GM19467 (cell line): Measurements from ENCODE around the gene ITGA7.

Source experiments
- ATAC-seq: cut with Tn5 transposase; IDR thresholded peaks from one replicate; pipeline ENCODE4 v1.9.1; 2021; ENCODE audit warnings: mild to moderate bottlenecking, moderate library complexity; ENCODE audit not compliant: unreplicated experiment

The ITGA7 gene

DNA sequence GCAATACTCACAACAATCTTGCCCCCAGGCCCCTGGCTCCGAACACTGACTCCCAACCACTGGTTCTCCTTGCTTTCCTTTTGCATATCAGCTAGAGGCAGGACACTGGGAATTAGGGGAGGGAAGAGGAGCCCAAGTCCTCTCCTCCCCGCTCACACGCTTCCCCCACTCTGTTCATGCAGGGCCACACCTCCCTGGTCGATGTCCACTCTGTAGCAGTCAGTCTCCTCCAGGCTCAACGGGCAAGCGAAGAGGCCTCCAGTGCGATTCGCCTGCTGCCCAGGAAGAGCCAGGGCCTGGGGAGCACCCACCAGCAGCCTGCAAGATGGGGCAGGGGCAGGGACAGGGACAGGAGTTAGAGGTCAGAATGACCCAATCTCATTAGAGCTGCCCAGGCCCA, 4.8 kb downstream of the ITGA7 start:
- ATAC-seq, result no peak

DNA sequence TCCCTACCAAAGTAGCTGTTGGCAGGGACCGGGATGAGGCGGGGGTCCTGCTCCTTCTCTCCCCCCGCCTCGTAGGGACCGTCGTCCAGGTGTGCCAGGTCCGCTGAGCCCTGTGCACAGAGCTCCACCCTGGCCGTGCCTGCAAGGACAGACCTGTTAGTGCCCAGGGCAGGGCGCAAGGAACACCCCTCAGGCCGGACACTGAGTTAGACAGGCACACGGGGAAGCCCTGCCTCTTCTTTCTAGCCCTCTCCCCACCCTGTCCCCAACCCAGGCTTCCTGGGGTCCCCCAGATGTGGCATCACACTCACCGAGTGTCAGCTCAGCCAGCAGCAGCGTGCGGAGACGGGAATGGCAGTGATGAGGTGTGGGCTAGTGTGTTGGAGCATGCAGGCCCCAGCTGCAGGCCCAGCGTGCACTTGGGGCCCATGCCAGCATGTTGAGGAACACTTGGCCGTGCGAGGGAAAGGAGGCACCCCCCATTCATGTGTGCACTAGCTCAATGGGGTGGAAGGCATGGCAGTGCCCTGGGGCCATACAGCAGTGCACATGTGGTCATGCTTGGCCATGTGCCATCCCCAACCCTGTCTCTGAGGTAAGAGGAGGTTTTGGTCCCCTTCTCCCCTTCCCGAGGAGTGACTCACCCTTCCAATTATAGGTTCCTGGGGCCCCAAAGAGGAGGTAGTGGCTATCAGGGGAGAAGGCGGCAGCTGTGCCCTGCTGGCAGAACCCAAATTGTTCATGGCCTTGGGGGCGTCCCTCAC, 7.3 kb downstream of the ITGA7 start:
- ATAC-seq, result no peak

DNA sequence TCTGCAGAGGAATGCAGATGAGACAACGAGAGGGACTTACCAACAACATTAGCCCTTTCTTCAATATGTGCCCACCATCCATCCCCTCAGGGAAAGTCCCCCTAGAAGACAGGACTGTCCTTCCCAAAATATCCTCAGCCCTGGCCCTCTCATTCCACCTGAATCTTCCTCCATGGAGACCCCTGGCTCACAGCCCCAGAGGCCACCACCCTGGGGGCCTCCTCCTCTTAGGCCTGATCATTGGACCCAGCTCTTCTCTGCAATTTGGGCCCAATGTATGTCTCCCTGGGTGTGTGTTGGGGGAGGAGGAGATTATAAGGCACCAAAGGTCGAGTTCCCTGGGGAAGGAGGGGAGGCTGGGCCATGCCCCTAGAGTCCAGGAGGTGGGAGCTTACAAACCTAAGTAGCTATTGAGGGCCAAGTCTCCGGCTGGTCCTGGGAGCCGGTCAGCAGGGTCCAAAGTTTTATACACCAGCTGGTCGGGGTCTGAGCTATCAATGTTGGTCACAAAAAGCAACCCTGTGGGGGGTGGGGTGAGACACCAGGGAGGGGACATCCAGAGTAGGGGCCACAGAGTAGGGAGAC, 8.1 kb downstream of the ITGA7 start:
- no peak for ATAC-seq

DNA sequence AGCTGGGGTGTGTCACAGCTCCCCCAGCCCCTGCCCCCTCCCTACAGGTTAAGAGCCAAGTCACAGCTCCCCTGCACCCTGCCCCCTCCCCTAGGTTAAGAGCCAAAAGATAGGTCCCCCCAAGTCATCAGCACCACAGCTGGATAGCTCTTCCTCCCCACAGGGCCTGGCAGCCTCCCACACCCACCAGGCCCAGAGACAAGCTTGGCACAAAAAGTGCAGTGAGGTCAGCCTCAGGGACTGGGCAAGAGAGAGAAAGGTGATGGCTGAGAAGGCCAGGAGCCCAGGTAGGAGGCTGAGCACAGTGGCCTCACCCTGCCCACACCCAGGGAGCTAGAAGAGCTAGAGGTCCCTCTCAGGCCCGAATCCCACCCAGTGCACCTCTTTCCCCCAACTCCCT, 8.7 kb downstream of the ITGA7 start:
- ATAC-seq, result no peak

DNA sequence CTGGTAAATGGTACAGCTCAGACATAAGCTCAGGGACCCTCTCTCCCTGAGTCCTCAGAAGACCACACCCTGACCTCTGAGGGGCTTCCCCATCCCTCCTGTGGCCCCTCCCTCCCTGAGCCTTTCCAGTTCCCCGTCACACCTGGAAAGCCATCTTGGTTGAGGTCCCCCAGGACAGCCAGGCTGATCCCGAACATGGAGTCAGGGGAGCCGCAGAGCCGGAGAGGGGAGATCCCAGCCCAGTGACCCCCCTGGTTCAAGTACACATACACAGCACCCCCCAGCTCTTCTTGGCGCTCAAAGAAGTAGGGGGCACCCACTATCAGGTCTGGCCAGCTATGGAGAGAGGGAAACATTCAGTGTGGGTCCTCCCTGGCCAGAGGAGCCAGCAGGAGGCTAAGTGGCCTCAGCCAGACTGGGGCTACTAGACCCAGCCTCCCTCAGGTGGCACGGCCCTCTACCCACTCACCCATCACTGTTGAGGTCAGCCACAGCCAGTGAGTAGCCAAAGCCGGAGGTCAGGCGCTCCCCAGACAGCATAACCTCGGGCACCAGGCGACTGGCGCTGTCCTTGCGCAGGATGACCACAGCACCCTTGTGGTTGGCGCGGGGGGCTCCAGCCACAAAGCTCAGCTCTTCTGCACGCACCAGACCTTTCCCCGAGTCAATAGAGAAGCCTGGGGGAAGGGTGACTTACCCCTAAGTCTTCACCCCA, 9.3 kb downstream of the ITGA7 start:
- no peak for ATAC-seq

DNA sequence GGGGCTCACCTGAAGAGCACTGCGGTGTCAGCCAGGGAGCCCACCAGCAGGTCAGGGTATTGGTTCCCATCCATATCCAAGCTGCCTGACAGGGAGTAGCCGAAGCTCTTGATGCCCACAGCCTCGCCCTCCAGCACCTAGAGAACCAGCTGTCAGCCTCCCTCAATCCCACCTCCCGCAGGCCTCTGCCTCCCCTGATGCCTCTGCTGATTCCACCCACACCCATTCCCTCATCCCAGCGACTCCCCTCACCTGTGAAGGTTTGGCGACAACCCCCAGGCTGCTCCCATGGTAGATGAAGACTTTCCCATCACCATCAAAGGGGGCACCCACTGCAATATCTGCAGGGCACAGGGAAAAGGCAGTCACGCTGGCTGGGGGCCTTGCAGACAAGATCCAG, 10.0 kb downstream of the ITGA7 start:
- no peak for ATAC-seq

DNA sequence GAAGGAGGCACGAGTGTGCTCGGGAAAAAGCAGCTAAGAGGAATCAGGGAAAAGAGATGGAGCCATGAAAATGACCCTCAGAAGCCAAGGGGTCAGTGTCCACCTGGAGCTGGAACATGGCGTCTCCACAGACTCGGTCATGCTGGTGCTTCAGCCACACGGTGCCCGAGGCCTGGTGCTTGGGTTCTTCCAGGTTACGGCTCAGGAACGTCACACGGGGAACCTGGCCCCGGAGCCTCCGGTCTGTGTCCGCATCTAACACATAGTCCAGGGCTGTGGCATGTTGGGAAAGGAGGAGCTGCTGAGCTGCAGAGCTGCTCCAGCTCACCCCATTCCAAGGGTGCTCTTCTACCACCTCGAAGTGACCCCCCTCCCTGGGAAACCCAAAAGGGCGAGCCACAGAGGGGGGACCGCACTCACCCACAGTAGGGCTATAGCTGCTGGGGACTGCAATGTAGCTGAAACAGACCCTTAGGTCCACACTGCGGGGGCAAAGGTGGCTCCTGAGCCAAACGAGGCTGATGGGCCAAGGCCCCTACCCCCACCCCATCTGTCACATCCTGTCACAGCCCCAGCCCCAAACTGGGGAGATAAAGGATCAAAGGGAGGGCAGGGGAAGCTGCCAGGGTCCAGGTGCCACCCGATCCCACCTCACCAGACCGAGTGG, 10.8 kb downstream of the ITGA7 start:
- ATAC-seq, result no peak

DNA sequence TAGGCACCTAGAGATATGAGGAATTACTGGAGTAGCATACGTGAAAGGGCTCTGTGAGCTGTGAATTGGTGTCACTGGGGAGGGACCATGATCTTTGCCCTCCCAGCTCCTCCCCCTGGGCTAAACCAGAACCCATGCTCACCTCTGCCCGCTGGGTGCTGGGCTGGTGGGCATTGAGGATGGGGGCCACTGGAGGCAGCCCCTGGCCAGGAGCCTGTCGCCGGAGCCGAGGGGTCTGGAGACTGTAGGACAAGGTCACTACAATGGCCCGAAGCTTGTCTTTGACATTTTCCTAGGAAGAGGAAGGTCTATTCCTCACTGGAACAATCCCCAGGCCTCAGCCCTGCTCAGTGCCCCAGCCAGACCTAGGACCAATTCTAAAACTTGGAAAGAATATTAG, 11.6 kb downstream of the ITGA7 start:
- ATAC-seq, result no peak

DNA sequence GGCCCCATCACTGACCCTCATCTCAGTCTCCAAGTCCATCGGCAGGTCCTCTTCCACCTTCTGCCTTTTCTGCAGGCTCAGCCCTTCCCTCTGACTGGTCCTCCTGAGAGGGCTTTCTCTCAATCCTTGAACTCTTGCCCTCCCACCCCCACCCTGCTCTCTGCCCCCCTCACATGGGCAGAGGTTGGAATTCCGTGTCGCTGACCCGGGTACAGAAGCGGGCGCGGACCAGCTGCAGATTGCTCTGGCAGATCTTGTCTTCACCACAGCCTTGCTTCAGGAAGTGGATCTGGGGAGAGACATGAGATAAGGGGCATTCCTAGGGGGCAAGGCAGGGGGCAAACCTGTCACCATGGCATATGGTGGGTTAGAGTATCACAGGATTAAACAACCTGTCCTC, 12.4 kb downstream of the ITGA7 start:
- ATAC-seq, result no peak

DNA sequence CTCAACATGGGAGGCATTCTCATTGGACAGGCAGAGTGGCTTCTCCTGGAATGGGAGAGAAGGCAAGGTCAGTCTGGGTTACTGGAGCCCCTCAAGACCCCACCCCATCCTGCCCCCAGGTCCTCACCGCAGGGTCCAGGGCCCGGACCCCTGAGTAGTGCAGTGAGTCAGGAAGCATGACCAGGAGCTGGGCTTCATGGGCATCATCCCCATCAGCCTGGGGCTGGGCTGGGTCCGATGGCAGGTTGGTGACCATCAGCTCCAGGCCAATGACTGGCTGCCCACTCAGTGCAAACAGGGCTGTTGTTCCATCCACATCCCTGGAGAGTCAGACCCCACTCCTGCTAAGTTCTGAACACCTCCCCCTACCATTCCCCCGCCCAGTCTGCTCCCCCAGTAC, 13.1 kb downstream of the ITGA7 start:
- no peak for ATAC-seq

DNA sequence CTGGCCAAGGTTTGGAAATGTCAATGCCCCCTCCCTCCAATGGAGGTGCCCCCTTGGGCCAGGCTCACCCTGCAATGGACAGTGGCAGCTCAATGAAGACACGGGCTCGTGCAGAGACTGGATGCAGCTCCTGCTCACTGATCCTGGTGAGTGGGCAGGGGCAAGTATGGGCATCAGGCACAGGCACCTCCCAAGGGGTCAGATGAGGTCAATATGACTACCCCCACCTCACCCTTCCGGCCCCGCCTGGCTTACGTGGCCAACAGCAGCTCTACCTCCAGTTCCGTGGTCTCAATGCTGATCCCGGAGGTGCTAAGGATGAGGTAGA, 13.6 kb downstream of the ITGA7 start:
- ATAC-seq, result no peak

DNA sequence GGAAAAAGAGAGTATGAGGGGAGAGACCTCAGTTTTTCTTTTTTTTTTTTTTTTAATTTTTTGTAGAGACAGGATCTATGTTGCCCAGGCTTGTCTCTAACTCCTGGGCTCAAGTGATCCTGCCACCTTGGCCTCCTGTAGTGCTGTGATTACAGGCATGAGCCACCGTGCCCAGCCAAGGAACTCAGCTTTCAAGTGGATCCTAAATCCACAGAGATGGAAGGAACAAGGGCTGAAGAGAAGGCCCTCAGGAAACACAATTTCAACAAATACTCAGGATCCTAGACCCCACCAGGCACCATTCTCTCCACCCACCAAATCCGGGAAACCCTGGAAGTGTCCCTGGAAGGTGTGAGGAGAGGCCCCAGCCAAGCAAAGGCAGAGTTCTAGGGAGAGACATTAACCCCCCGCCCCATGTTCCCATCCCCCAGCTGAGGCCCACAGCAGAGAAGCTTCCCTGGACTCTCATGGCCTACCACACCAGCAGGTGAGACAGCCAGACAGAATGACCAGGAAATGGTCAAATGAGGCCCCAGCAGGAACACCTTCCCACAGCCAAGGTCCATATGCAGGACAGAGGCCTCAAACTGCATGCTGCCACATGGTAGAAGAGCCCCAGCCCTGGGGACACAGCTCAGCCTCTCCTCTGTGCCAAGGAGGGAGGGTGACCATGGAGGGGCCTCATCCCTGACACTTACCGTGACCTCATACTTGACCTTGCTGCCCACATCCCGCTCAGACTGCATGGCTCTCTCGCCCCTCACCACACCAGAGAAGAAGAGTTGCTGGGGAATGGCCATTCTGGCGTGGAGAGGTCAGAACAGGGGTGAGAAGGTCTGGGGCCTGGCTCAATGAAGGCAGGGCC, 14.1 kb downstream of the ITGA7 start:
- no peak for ATAC-seq

DNA sequence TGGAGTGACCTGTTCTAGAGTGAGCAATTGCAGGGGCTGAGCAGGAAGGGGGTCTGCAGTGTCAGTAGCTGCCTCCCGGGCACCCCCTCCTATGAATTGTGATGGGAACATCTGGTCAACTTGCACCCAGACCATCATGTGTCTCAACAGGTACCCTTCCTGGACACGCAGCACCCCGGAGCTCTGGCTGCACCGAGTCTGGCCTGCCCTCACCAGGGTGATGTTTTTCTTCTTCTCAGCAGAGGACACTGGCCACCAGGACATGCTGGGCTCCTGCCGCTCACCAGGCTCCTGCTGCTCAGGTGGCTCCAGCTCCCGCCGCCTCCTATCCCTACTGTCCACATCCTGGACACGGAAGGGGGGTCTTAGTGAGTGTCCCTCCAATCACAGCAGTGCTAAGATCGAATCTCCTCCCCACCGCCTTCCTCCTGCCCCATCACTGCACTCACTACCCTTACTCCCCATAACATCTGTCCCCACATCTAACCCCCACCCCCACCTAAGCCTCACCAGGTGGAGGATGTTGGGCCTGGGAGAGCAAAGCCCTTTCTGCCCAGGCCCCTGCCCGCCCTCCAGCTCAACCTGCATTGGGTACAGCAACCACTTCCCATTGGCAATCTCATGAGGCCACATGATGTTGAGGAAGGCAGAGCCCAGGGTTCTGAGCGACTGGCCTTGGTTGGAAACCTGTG, 14.9 kb downstream of the ITGA7 start:
- no peak for ATAC-seq

DNA sequence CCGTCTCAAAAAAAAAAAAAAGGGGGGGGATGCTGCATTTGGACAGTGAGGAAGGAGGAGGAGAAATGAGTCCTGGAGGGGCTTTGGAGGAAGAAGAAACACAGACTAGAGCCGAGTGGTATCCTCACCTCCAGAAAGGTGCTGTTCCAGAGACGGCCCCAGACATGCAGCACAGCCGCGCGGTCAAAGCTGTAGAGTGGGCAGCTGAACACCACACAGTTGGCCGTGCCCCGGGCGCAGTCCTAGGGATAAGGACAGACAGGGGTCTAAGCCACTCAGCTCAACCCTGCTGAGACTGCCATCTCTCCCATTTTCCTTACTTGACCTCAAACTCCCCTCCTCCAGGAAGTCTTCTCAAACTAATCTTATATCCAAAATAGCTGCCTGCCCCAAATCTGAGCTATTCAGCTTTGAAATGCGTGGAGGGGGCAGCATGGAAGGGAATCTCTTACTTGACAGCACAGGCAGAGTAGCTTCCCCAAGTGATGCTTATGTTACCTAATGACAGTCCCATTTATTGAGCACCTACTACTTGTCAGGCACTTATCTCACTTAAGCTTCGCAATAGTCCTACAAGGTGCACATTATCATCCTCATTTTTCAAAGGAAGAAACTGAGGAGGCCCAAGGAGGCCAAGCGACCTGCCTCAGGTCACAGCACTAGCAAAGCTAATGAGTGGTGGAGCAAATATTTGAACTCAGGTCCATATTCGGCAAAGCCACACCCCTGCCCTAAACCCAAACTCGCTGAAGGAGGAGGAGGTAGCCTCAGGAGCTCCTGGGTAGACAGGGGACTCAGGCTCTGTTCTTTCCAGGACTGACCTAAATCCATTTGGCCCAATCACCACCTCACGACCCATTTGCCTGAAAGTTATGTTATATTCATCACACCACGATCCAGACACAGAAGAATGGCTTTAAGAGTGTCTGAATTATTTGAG, 18.7 kb downstream of the ITGA7 start:
- no peak for ATAC-seq

DNA sequence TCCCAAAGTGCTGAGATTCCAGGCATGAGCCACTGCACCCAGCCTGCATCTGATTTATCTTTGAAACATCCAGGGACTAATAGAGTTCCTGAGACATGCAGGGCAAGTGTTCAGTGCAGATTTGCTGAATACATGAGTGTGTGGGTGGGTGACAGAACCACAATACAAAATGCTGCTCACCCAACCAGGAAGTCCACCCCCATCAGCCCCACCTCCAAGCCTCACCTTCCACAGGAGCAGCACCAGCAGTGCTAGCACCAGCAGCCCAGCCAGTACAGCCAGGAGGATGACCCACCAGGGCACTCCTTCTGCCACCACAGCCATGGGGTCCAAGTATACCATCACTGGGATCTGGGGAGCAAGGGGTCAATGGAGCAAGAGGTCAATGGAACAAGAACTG, 20.0 kb downstream of the ITGA7 start:
- ATAC-seq, result no peak

DNA sequence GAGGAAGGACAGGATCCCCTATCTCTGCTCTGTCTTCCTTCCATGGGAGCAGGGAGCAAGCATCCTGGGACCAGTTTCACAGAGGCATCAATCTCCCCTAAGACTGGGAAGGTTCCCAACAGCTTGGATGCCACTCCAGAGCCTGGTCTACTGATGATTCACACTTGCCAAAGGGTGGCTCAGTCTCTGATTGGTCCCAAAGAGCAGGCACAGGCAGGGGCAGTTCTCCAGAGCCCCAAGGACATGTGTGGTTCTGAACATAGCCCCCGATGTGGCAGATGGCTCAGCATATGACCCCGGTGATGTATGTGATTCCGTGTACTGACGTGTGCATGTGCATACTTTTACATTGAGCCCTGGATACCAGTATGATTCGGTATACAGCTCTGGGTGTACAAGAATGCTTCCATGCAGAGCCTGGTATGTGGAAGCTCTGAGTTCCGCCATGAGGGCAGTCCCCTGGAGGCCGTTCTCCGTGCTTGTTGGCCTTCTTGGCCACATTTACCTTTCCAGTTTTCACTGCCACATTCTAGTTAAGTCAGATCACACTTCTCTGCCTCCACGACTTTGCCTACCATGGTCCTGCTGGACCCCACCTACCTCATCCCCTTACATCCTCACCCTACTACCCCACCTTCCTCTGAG, 21.2 kb downstream of the ITGA7 start:
- ATAC-seq, result no peak

DNA sequence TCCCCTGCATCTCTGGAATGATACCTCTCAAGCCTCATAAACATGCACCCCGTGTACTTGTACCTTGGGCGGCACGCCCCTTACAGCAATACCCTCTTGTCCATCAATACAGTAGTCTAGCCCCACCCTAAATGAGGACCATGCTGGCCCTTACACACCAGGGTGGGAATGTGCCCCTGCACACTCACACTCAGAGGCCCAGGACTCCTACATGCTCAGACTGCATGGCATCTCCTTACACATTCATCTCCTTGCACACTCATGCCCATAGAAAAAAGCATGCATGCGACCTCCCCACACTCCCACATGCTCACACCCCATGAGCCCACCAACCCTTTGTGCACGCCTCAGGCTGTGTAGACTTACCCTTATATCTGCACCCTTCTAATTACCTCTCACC, 22.0 kb downstream of the ITGA7 start:
- ATAC-seq, result no peak

DNA sequence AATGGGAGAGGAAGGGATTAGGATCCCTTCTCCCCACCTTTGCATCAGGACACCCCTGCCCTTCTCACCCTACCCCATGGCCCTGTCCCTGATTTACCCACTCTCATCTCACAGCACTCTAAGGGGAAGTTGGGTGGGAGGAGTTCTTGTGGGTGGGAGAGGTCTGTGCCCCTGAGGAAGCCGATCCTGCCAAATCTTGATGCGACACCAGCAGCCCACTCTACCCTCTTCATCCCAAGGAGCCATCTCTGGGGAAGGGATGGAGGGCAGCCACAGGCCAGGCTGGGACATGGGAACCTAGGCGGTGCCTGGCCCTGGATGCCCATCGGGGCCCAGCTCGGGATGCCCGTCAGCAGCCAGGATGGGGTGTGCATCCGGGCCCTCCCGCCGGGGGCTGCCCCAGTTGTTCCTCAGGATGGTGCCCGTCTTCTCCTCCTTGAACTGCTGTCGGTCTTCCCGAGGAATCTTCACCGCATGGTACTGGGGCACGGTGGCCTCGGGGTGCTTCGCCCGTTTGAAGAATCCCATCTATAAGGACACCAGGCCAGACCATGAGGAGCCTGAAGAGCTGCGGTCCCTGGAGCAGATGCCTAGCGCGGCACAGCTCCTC, 22.8 kb downstream of the ITGA7 start:
- no peak for ATAC-seq
